Motor neuron (in vitro differentiated cells): ENCODE results near the gene RBM15. TPM values are rescaled to one million over a fixed set of nuclear protein-coding genes. Genes with fewer than 3 reads are reported as not detected.

Source experiments
- ATAC-seq, 8 experiments: fragments of 200-7000 bp; cut with Tn5 transposase; replicated peaks in 6 of 8; 2 replicates each; pipeline ENCODE4 v1.8.0; 2021; ENCODE audit warnings: mild to moderate bottlenecking in 8 of 8, moderate library complexity in 8 of 8
- H3K27ac ChIP-seq, 2 donors: fragments of 250-450 bp; sonication (Bioruptor Pico); 2 replicates each; pipeline ENCODE4 v1.9.0; 2021; ENCODE audit warnings: antibody characterized with exemption in 2 of 2, mild to moderate bottlenecking in 2 of 2, moderate library complexity in 1 of 2
- H3K4me1 ChIP-seq, 2 donors: fragments of 250-450 bp; sonication (Bioruptor Pico); replicated peaks in 1 of 2; 2 replicates each; pipeline ENCODE4 v1.6.1; 2021; ENCODE audit warnings: antibody characterized with exemption in 2 of 2, mild to moderate bottlenecking in 2 of 2, moderate library complexity in 1 of 2
- H3K4me3 ChIP-seq, 5 donors: fragments of 250-450 bp; sonication (Bioruptor Pico); 2 replicates each; pipeline ENCODE4 v1.9.0; 2021; ENCODE audit warnings: antibody characterized with exemption in 5 of 5, mild to moderate bottlenecking in 5 of 5, moderate library complexity in 4 of 5
- WGBS, 10 experiments: fragments of 450-650 bp; shearing (Covaris generic); methylation state at CpG; one replicate each; pipeline ENCODE4 v1.0.0; 2022; 5-methylcytosine and 5-hydroxymethylcytosine counted together
- in situ Hi-C, 9 experiments: fragments of 400-800 bp; cut with MboI; loops; one replicate each; pipeline ENCODE4 v1.15.0; 2021; ENCODE audit warnings: low sequenced_read_pairs in 9 of 9, low pct_unique_long_range_greater_than_20kb in 2 of 9; ENCODE audit not compliant: unreplicated experiment in 9 of 9
- total RNA-seq, 8 experiments: library from RNA; unstranded; fragments of 300-600 nt; gene quantifications; 2 replicates each; pipeline versions ENCODE4 v1.2.3 to v1.2.4, GENCODE V29; 2022

RBM15 gene
- total RNA-seq, 8 experiments from 2014 or later = 17.9 to 49.7 (median 36.7) TPM

DNA sequence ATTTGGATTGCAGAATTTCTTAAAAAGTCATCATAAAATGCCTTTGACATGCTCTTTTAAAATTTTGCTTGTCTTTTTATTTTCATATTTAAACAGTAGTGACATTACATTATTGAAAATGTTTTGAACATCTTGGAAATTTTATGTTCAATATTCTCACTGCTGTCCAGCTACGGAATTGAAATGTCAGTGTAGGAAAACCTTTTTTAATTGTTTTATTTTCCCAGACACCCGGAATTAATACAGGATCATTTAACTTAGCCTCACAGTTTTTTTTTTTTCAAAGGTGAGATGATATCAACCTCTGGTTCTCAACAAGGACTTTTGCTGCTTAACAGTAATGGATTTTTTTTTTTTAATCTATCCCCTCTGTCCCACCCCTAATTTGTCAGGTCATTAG is 4.1 kb downstream of the RBM15 start:
- Histone ChIP-seq H3K27ac (no peak overlapping the region), H3K4me1 (peaks cover 65 to 79% of the 10 kb centered on the region in 2 donors), H3K4me3 (peak overlapping the region in 2 of 5 donors; percentile 1 to 8)
- WGBS, 10 experiments = 54 to 89% (median 76%) methylated on average over 1 to 2 of the region's 2 CpGs
- ATAC-seq = no peak
- in situ Hi-C loops = loop anchor here in 1 of 9 experiments (25.0 kb wide), 1 partner anchor 306 kb away; the partner anchor contains the start of gene STRIP1

DNA sequence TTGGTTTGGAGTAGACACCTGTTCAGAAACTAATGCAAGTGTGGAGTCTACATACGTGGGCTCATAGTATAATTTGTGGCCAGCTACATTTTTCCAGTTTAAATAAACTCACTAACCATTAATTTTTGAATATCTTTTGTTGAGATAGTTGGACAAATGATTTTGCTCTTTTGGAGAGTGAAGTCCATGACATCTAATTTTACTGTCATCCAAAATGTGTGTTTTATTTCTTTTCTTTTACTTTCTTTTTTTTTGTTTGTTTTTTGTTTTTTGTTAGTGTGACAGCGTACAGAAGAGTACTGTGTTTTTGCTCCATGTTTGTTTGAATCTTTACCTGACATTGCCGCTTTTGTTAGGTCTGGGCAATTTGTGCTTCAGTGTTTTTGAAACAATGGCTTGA is 5.0 kb downstream of the RBM15 start:
- WGBS, 10 experiments = 65 to 92% (median 83%) methylated on average over 1 to 3 of the region's 3 CpGs
- no peak overlapping the region for H3K27ac ChIP-seq
- peaks cover 68 to 88% of the 10 kb centered on the region in 2 donors for H3K4me1 ChIP-seq
- peak overlapping the region in 2 of 5 donors; percentile 2 to 8 for H3K4me3 ChIP-seq
- in situ Hi-C loops = loop anchor here in 1 of 9 experiments (25.0 kb wide), 1 partner anchor 307 kb away; the partner anchor contains the start of gene STRIP1
- ATAC-seq = no peak

DNA sequence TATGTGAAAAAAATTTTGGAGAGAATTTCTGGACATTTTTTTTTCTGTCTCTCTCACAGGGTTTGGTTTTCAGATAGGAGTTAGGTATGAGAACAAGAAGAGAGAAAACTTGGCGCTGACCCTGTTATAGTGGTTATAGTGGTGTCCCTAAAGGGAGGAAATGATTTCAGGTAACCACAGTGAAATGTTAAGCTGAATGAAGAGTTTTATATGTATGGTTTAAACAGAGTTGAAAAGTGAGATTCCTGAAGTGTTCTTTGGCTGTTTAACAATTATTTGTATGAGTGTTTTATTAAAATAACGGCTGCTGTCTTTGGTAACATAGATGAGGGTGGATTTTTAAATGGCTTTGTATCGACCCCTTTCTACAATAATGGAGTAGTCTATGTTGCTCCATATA is 6.3 kb downstream of the RBM15 start:
- ATAC-seq = no peak
- H3K4me3 ChIP-seq = no peak overlapping the region
- in situ Hi-C loops = loop anchor here in 1 of 9 experiments (25.0 kb wide), 1 partner anchor 308 kb away; the partner anchor contains the start of gene STRIP1
- peaks cover 70 to 92% of the 10 kb centered on the region in 2 donors for H3K4me1 ChIP-seq
- no peak overlapping the region for H3K27ac ChIP-seq
- 65 to 93% (median 83%) methylated on average over 2 to 3 of the region's 3 CpGs; no CpG with 5 or more reads in 2 of the 10 experiments for WGBS, 10 experiments

DNA sequence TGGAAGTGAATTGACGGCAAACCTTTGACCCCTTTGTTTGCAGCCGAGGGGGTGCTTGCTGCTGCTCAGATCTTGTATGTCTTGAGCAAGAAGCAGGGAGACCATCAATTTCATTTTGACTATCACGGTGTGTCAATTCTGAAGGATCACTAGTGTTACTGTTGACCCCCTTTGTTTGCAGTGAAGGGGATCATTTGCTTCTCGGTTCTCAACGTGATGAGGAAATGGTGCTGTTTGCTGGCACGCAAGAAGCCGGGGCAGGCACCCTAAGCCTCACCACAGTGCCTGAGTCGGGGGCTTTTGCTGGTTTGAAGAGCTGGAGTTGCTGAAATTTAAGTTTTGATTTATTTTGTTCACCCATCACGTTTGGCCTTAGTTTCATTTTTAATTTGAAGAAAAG is 7.5 kb downstream of the RBM15 start:
- H3K27ac ChIP-seq = no peak overlapping the region
- ATAC-seq = peak in 5 of 8 experiments; percentile 31 to 62 (median 58)
- peaks cover 68 to 92% of the 10 kb centered on the region in 2 donors for H3K4me1 ChIP-seq
- 5 to 87% (median 17%) methylated on average over 1 to 9 of the region's 9 CpGs; no CpG with 5 or more reads in 1 of the 10 experiments for WGBS, 10 experiments
- in situ Hi-C loops = loop anchor here in 1 of 9 experiments (25.0 kb wide), 1 partner anchor 309 kb away; the partner anchor contains the start of gene STRIP1
- no peak overlapping the region for H3K4me3 ChIP-seq

DNA sequence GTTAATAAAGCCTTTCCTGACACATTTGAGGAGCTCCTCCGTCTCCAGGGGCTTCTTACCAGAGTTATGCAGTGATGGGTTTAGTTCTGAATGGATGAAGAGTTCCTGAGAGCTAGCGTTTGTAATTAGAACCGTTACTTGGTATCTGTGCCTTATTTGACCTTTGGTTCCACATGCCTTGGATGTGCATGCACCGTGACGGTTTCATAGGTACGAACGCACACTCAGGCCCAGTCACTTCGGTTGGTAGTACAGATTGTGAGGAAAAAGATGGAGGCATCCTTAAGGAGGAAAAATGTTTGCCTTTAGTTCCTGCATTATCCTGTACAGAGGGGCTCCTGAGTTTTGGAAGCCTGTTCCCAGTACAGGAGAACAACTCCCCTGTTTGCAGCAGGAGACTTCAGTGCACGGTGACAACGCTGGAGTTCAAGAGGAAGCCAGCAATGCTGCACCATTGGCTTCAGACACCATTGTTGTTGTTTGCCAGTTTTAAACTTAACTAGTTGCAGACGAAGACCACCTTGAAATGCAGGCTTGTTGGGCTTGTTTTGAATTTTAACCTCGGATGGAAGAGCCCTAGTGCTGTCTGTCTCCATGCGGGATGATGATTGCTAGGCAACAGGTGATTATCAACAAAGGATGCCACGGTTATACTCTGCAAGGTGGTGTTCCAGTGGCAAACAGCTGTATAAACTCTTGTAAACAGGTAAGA is 8.2 kb downstream of the RBM15 start:
- peak in 5 of 8 experiments; percentile 13 to 46 (median 27) for ATAC-seq
- in situ Hi-C loops = loop anchor here in 1 of 9 experiments (25.0 kb wide), 1 partner anchor 310 kb away; the partner anchor contains the start of gene STRIP1
- Histone ChIP-seq H3K27ac (no peak overlapping the region), H3K4me1 (peaks cover 63 to 90% of the 10 kb centered on the region in 2 donors), H3K4me3 (no peak overlapping the region)
- 44 to 79% (median 62%) methylated on average over 2 to 14 of the region's 14 CpGs for WGBS, 10 experiments

DNA sequence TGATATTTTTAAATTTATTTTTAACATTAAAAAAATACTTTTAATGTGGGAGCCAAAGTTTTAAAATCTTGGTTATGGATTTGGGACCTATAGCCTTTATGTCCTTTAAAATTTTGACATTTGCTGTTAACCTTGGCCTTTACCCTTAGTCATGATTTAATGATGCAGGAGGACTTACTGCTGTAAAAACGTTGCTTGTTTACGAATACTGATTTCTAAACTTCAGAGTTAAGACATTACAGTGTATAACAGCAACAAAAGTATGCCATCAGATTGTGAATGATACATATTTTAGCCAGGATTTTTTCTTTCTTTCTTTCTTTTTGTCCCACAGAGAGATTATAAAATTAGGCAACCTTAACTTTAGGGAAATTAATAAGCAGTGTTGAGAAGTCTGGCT is 8.9 kb downstream of the RBM15 start:
- Histone ChIP-seq H3K4me1 (peaks cover 63 to 83% of the 10 kb centered on the region in 2 donors), H3K27ac (no peak overlapping the region), H3K4me3 (no peak overlapping the region)
- 31 to 78% (median 55%) methylated on average over 2 of the region's 2 CpGs for WGBS, 10 experiments
- ATAC-seq = no peak
- in situ Hi-C loops = loop anchor here in 1 of 9 experiments (25.0 kb wide), 1 partner anchor 311 kb away; the partner anchor contains the start of gene STRIP1

DNA sequence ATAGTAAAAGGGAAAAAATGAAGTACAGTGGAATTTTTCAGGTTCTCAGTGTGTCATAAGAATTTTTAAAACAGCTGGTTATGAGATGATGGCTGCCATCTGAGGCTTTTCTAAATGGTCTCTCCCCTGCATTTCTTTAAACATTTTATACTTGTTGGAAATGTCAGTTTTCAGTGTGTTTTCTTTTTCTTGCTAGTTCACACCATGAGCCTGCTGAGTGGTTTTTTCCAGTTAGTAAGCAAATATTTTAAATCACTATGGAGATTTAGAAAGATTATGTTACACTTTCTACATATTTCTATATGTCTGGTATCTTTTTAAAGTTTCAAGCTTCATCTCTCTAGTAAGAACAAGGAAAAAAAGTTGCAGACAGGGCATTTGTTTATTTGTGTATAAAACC is 9.6 kb downstream of the RBM15 start:
- no peak overlapping the region for H3K4me3 ChIP-seq
- in situ Hi-C loops = loop anchor here in 1 of 9 experiments (25.0 kb wide), 1 partner anchor 311 kb away; the partner anchor contains the start of gene STRIP1
- peaks cover 57 to 76% of the 10 kb centered on the region in 2 donors for H3K4me1 ChIP-seq
- H3K27ac ChIP-seq = no peak overlapping the region
- no peak for ATAC-seq

DNA sequence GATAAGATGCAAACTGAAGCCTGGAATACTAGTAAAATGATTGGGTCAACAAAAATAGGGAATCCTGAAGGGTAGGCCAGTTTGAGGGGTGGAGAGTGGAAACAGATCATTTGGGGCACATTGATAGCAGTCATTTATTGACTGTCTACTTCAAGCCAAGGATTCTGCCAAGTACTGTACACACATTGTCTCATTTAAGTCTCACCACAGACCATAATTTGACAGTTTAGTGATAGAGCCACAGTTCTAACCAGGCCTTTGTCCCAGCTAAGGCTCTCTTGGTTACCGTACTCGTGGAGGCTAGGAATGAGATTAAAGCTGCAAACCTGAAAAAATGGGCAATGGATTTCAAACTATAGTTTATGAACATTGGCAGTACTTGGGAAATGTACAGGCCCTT is 11.2 kb downstream of the RBM15 start:
- 83 to 100% (median 100%) methylated on average over 2 of the region's 2 CpGs; no CpG with 5 or more reads in 2 of the 10 experiments for WGBS, 10 experiments
- no peak overlapping the region for H3K27ac ChIP-seq
- no peak overlapping the region for H3K4me3 ChIP-seq
- ATAC-seq = peak in 2 of 8 experiments; percentile 18 to 21
- peaks cover 46 to 60% of the 10 kb centered on the region in 2 donors for H3K4me1 ChIP-seq
- in situ Hi-C loops = no loop called here

DNA sequence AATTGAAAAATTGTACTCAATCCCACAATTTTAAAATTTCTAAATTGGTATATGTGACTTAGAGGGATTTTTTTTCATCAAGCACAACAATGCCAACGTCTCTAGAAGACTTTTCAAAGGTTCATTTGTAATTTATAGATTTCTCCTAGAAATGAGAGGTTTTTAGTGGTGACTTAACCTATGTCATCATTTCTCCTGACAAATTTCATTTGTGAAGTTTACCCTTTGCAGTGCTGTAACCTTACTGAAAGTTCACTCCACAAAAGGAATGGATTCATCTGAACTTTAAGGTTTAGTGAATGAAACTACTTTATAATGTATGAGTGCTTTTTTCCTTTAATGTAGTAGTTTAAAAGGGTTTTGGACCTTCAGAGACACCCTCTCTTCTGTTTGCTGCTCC is 16.1 kb downstream of the RBM15 start:
- Histone ChIP-seq H3K4me3 (no peak overlapping the region), H3K27ac (no peak overlapping the region), H3K4me1 (peaks cover 15 to 19% of the 10 kb centered on the region in 2 donors)
- 25 to 75% (median 57%) methylated on average over 1 of the region's 1 CpG; no CpG with 5 or more reads in 1 of the 10 experiments for WGBS, 10 experiments
- no peak for ATAC-seq
- in situ Hi-C loops = no loop called here

DNA sequence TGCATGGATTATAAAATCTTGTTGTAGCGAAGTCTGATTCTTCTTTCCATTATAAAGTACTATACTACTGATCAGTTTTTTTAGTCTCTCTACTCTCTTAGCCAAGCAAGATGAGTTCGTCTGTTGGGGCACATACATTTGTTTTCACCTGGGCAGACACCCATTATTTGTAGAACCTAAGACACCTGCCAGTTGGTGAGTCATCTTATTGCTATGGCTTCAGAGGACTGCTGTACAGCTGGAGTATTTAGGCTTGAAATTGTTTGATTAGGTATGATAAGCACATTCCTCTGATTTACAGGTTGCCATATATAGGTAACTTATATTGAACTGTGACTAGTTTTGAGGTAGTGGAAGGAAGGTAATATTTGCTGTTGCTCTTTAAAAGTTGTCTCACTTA is 17.2 kb downstream of the RBM15 start:
- in situ Hi-C loops = no loop called here
- WGBS, 10 experiments = 88 to 100% (median 98%) methylated on average over 1 to 2 of the region's 2 CpGs
- no peak for ATAC-seq

DNA sequence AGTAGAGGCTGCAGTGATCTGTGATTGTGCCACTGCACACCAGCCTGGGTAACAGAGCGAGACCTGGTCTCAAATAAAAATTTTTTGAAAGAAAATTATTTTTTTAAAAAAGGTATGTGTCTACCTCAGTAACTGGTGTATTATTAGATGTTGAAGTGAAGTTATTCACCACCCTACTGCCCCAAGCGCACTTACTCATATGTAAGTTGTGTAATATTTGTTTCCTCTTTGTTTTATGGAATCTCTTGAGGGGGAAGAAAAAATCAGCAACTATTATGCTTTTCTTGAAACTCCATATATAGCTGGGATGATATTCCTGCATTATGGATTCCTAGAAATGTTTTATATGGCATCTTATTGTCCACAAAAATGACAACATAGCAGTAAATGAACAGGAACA is 21.3 kb downstream of the RBM15 start:
- peaks cover 0 to 3% of the 10 kb centered on the region in 2 donors for H3K4me1 ChIP-seq
- no peak overlapping the region for H3K27ac ChIP-seq
- in situ Hi-C loops = no loop called here
- WGBS, 10 experiments = 90 to 100% (median 100%) methylated on average over 1 to 2 of the region's 2 CpGs; no CpG with 5 or more reads in 1 of the 10 experiments
- H3K4me3 ChIP-seq = no peak overlapping the region
- no peak for ATAC-seq

More for the DNA sequence above, 17.2 kb downstream of the RBM15 start:
- Histone ChIP-seq H3K4me3 (no peak overlapping the region), H3K27ac (no peak overlapping the region), H3K4me1 (peaks cover 5 to 8% of the 10 kb centered on the region in 2 donors)

DNA sequence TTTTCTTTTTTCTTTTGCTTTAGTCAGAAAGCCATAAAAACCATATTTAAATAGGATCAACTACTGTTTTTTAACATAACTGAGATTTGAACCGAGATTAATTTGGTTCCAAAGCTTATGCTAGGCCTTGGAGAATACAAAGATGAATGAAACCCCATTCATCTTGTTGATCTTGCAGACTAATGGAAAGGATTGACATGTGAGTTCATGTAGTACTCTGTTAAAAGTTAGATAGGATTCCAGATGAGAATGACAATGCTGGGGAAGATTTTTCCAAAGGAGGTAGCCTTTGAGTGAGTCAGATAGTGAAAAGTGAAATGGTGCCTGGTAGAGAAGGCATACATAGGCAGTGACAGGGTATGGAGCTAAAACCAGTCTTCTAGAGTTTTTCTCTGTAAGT is 22.7 kb downstream of the RBM15 start:
- no peaks in the 10 kb centered on the region for H3K4me1 ChIP-seq
- WGBS, 10 experiments = 80 to 100% (median 100%) methylated on average over 1 of the region's 1 CpG; no CpG with 5 or more reads in 1 of the 10 experiments
- in situ Hi-C loops = no loop called here

DNA sequence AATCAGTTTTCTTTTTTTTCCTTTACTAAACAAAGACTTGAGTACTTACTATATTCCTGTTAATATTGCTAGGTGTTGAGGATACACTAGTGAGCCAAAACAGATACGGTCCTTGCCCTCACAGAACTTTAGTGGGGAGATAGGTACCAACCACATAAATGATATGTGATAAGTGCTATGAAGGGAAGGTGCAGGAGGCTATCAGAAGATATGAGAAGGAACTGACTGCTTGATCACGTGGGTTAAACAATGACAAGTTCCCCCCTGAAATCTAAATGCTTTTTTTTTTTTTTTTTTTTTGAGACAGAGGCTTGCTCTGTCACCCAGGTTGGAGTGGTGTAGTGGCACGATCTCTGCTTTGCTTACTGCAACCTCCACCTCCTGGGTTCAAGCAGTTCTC is 25.0 kb downstream of the RBM15 start:
- 80 to 100% (median 100%) methylated on average over 1 to 3 of the region's 3 CpGs; no CpG with 5 or more reads in 2 of the 10 experiments for WGBS, 10 experiments
- Histone ChIP-seq H3K4me3 (no peak overlapping the region), H3K4me1 (no peaks in the 10 kb centered on the region), H3K27ac (no peak overlapping the region)
- no peak for ATAC-seq
- in situ Hi-C loops = no loop called here

More for the DNA sequence above, 22.7 kb downstream of the RBM15 start:
- Histone ChIP-seq H3K27ac (no peak overlapping the region), H3K4me3 (no peak overlapping the region)
- ATAC-seq = no peak
